RWPE2 (cell line): ENCODE results near the gene CALML5.

Experiments used
- ATAC-seq: fragments of 200-7000 bp; cut with Tn5 transposase; 3 replicates; pipeline ENCODE4 v1.9.1; 2021; ENCODE audit warnings: low read depth
- DNase-seq: peaks from one replicate; pipeline ENCODE4 v3.0.0-alpha.2; 2020; ENCODE audit warnings: low spot score
- H3K27ac ChIP-seq: fragments of 450-650 bp; 2 replicates; pipeline ENCODE4 v1.5.1; 2017; ENCODE audit warnings: mild to moderate bottlenecking; ENCODE audit not compliant: poor library complexity, severe bottlenecking
- H3K27me3 ChIP-seq: fragments of 250-450 bp; sonication (Bioruptor Pico); 2 replicates; pipeline ENCODE4 v1.5.1; 2021; ENCODE audit warnings: mild to moderate bottlenecking, moderate library complexity; ENCODE audit not compliant: insufficient read depth, poor library complexity, severe bottlenecking
- H3K36me3 ChIP-seq: fragments of 250-450 bp; sonication (Bioruptor Pico); 2 replicates; pipeline ENCODE4 v1.5.1; 2020; ENCODE audit warnings: low read depth, mild to moderate bottlenecking, moderate library complexity
- H3K4me1 ChIP-seq: fragments of 250-450 bp; sonication (Bioruptor Pico); 2 replicates; pipeline ENCODE4 v1.5.1; 2021; ENCODE audit warnings: mild to moderate bottlenecking, moderate library complexity; ENCODE audit not compliant: insufficient read depth, poor library complexity, severe bottlenecking
- H3K4me3 ChIP-seq: fragments of 250-450 bp; sonication (Bioruptor Pico); 2 replicates; pipeline ENCODE4 v1.5.1; 2021; ENCODE audit warnings: mild to moderate bottlenecking, moderate library complexity; ENCODE audit not compliant: severe bottlenecking
- H3K9me3 ChIP-seq: fragments of 250-450 bp; sonication (Bioruptor Pico); 2 replicates; pipeline ENCODE4 v1.5.1; 2021; ENCODE audit warnings: mild to moderate bottlenecking, moderate library complexity; ENCODE audit not compliant: severe bottlenecking
- TF ChIP-seq, protein P1 (sequence below): fragments of 450-650 bp; IDR thresholded peaks from one replicate; pipeline ENCODE4 v1.5.1; 2017; ENCODE audit warnings: mild to moderate bottlenecking, moderate library complexity; ENCODE audit not compliant: poor library complexity, severe bottlenecking

Gene CALML5

DNA sequence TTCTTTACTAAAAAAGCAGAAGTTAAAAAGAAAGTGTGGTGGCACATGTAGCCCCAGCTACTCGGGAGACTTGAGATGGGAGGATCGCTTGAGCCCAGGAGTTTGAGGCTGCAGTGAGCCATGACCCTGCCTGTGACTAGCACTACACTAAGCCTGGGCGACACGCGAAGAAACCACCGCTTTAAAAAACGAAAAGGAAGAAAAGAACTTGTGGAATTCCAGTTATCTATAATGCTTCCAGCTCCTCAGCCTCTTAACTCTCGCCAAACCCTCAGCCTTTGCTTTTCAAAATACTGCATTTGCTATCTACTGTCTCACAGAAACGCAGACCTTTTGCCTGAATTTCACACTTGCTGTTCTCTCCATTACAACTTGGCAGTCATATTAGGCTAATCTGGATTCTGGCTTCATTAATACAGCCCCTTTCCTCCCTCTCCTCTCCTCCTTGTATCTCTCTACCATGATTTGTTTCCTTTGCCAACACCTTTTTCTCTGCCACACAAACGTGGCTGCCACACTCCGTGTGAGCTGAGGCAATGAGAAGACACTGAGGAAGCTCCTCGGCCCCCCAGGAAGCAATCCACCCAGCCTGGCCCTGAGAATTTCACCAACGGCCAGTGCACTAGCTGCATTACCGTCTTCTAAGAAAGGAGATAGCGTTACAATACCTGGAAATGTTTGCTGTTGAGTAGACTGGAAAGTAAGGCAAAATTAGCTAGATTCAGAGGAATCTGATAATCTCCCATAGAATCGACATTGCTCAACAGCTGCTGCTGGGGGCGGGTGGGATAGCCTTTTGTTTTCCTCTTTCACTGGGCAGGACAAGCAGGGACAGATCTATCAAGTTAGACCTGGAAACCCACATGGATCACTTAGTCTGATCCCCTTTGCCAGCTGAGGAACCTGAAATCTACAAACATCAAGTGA lies 37.2 kb downstream of the CALML5 start:
- no peaks in the 10 kb centered on the region for H3K27me3 ChIP-seq
- H3K4me3 ChIP-seq = no peak overlapping the region
- TF ChIP-seq, protein P1, sequence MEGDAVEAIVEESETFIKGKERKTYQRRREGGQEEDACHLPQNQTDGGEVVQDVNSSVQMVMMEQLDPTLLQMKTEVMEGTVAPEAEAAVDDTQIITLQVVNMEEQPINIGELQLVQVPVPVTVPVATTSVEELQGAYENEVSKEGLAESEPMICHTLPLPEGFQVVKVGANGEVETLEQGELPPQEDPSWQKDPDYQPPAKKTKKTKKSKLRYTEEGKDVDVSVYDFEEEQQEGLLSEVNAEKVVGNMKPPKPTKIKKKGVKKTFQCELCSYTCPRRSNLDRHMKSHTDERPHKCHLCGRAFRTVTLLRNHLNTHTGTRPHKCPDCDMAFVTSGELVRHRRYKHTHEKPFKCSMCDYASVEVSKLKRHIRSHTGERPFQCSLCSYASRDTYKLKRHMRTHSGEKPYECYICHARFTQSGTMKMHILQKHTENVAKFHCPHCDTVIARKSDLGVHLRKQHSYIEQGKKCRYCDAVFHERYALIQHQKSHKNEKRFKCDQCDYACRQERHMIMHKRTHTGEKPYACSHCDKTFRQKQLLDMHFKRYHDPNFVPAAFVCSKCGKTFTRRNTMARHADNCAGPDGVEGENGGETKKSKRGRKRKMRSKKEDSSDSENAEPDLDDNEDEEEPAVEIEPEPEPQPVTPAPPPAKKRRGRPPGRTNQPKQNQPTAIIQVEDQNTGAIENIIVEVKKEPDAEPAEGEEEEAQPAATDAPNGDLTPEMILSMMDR = no peak
- DNase-seq = no peak
- peak; percentile 3; the same call in 1 of the 3 replicates for ATAC-seq
- peak overlapping the region; percentile 51 for H3K27ac ChIP-seq
- no peaks in the 10 kb centered on the region for H3K9me3 ChIP-seq
- peaks cover 43% of the 10 kb centered on the region for H3K36me3 ChIP-seq
- H3K4me1 ChIP-seq = peaks cover 23% of the 10 kb centered on the region

DNA sequence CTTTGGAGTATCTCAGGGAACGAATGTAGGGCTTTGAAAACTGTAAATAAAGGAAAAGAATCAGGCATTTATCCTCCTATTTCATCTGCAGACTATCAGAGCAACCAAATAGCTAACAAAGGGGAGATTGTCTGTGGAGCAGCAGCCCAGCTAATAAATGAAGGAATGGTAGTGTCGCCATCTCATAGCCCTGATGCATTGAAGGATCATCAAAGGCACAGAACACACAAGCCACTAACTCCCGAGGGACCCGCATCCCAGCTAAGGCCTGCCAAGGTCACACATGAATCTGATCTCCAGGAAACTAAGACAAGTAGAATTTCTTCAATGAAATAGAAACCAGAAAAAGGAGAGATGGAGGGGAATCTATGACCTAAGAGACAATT lies 38.2 kb downstream of the CALML5 start:
- H3K27me3 ChIP-seq = no peaks in the 10 kb centered on the region
- peak overlapping the region; percentile 51 for H3K27ac ChIP-seq
- H3K36me3 ChIP-seq = peaks cover 53% of the 10 kb centered on the region
- peaks cover 13% of the 10 kb centered on the region for H3K4me1 ChIP-seq
- no peak overlapping the region for H3K4me3 ChIP-seq
- TF ChIP-seq, protein P1 = no peak
- no peak for ATAC-seq
- no peaks in the 10 kb centered on the region for H3K9me3 ChIP-seq
- no peak for DNase-seq

DNA sequence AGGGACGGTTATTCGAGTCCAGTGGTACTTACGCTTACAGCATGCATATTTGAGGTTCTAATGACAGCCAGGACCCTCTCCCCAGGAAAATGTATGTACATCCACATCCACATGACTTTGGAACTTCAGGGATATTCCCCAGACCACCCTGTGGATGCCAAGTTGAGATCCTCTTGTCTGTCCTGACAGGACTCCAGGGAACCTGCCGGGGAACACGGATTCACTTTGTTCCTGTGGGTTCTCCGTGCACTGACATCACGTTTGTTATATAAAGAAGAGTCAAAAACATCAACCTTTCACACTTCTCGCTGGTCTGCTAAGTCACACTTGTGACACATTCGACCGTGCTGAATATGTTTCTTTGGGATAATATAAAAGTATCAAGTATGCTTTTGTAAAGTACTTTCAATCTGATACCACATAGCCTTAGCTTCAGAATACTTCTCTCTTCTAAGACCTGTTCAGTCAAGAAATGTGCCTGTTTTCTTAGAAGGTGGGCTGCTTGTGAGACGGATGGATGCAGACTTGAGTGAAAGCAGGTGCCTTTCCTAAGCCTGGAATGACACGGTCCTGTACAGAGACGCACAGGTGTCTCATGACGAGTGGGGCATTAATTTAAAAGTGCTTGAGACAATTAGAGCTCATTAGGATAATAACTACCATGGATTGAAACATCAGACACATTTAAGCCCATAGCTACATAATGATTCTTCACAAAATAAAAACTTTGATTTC lies 38.7 kb downstream of the CALML5 start:
- no peaks in the 10 kb centered on the region for H3K27me3 ChIP-seq
- H3K4me3 ChIP-seq = no peak overlapping the region
- H3K4me1 ChIP-seq = peaks cover 7% of the 10 kb centered on the region
- 0 out of 3 replicates have a peak, but pooled peaks have one; percentile 4 for ATAC-seq
- H3K9me3 ChIP-seq = no peaks in the 10 kb centered on the region
- H3K27ac ChIP-seq = peak overlapping the region; percentile 51
- DNase-seq = no peak
- peaks cover 58% of the 10 kb centered on the region for H3K36me3 ChIP-seq
- TF ChIP-seq, protein P1 = no peak

DNA sequence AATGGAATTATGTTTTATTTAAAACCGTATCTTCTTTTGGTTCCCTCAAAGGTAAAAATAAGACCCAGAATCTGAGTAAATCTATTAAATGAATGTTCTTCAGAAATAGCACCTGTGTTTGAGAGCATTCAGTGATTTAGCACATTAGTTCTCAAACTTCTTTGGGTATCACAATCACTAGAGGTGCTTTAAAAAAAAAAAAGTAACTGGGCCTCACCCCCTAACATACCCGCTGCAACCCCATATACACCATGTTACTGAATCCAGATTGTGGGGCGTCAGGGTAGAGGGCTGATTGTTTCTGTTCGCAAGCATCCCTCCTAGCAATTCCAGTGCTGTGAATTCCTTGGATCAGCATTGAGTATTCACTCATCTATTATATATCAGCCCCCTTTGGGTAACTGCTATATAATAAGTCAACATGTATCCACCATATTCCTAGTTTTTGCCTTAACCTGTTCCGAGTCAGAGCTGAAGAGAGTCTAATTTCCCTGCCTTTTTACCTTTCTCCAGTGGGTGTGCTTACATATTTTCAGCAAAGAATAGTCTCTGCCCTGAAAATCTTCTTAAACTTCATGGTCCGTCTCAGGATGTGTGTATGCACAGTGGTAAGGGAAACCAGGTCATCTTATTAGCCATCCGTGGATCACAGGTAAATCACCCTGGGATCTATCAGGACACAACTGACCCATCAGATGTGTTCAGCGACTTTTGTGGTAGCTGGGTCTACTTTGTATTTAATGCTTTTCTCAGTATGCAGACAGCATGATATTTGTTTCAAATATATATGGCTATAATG lies 40.2 kb downstream of the CALML5 start:
- Histone ChIP-seq H3K4me1 (peaks cover 6% of the 10 kb centered on the region), H3K9me3 (no peaks in the 10 kb centered on the region), H3K27ac (no peak overlapping the region), H3K36me3 (peaks cover 73% of the 10 kb centered on the region), H3K4me3 (no peak overlapping the region), H3K27me3 (no peaks in the 10 kb centered on the region)
- TF ChIP-seq, protein P1 = no peak
- no peak for DNase-seq
- ATAC-seq = no peak
